GM21515 (cell line): Measurements from ENCODE around the gene CBFA2T3.

Source experiments
- ATAC-seq: cut with Tn5 transposase; IDR thresholded peaks from one replicate; pipeline ENCODE4 v1.9.1; 2021; ENCODE audit not compliant: unreplicated experiment

The CBFA2T3 gene

DNA sequence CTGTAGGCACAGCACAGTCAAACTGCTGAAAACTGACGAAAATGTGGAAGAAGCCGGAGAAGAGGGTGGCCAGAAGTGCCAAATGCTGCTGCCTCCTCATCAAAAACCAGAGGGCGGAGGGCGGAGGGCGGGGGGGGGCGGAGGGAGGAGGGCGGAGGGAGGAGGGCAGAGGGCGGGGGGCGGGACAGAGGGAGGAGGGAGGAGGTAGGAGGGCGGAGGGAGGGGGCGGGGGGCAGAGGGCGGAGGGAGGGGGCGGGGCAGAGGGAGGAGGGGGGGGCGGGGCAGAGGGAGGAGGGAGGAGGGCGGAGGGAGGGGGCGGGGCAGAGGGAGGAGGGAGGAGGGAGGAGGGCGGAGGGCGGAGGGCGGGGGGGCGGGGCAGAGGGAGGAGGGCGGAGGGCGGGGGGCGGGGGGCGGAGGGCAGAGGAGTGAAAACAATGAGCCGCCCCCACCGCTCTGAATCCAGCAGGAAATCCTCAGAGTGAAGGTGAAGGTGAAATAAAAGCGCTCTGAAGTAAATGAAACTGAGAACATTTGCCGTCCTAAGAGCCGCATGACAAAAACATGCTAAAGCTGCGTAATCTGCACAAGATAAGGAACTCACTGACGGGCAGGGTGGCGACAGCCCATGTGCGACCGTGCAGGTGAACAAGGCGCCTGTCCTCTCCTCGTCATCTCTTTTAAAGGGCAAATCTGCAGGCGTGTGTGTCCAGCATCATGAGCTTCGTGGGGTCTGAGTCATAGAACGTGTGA is 22.6 kb upstream of the CBFA2T3 start:
- no peak for ATAC-seq

DNA sequence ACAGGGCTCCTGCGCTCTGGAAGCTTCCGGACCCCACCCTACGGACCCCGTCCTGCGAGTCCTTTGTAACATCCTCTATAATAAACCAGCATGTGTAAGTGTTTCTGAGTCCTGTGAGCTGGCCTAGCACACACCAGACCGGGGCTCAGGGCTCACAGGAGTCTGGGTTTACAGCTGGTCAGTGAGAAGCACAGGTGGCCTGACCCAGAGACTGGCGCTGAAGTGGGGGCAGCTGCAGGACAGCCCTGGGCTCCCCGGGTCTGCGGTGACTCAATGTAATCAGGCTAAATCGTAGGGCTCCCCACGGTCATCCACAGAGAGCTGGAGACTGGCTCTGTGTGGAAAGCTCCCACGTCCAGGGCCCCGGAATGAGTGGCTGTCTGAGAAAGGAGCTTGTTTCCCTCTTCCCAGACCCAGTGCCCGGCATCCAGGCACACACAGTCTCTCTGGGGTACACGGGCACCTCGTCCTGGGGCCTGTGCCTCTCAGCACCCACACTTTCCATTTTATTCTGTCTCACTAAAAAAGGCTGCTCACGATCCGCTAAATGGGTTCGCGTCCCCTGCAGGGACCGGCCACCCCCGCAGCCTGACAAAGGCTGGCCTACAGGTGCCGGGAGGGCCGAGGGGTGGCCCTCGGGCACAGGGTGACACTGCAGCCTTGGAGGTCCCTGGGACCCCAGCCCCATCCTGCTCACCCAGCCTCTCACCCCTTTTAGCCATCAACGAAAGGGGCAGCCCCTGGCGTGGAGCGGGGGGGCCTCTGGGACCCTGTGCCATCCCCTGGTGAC is 18.9 kb upstream of the CBFA2T3 start:
- no peak for ATAC-seq

DNA sequence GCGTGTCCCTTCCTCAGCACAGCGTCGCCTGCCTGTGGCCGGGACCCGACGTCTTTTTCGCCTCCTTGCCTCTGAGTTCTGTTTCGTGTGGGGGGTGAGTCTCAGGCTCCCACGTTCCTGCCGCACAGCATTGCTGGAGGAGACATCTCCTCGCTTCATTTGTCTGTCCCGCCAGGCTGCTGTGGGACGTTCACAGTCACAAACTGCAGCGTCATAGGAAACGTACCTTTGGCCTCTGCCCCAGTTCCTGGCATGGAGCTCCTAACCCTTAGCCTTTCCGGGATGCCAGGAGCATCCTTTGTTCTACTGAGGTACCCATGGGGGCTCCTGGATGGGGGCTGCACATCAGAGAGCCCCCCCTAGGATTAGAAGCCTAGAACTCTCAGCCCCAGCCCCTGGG is 18.2 kb upstream of the CBFA2T3 start:
- no peak for ATAC-seq

DNA sequence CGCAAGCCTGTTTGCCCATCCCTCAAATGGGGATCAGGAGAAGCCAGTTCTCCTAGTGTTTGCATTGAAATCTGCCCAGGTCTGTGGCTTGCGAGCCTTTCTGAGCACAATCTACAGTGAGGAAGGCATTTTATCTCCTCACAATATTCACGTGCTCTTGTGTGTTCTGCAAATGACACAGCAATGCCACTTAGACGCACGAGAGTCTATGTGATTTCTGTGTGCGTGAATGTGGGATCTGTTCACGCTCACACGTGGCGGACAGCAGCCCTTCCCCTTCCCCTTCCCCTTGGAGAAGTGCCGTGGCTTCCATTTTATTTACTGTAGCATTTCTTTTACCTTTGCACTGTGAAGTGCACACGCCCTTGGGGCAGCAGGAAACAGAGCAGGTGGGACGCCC is 17.7 kb upstream of the CBFA2T3 start:
- ATAC-seq = no peak

DNA sequence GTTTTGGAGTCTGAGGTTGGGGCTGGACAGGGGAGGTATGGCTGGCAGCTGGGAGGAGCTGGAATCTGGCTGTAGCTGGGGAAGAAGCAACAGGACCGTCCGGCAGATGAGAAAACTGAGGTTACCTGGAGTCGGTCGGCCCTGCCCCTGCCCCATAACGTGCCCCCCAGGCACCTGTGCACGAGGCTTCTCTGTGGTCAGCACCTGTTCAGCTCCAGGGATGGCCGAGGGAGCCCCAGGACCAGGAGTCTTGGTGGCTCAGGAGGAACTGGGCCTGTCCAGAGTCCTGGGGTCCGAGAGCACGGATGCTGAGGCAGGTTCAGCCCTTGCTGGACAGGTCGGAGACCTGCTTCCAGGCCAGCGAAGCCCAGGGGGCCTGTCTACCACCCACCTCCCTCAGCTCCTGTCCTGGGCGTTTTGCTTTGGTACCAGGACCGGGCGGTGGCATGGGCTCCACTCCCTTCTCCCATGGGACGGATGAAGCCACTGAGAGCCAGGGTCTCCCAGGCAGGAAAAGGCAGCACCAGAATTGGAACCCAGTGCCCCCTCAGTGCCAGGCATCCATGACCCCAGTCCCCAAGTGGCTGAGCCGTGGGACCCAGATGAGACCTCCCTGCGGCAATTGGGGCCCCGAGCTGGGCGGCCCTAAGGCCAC is 17.1 kb upstream of the CBFA2T3 start:
- no peak for ATAC-seq

DNA sequence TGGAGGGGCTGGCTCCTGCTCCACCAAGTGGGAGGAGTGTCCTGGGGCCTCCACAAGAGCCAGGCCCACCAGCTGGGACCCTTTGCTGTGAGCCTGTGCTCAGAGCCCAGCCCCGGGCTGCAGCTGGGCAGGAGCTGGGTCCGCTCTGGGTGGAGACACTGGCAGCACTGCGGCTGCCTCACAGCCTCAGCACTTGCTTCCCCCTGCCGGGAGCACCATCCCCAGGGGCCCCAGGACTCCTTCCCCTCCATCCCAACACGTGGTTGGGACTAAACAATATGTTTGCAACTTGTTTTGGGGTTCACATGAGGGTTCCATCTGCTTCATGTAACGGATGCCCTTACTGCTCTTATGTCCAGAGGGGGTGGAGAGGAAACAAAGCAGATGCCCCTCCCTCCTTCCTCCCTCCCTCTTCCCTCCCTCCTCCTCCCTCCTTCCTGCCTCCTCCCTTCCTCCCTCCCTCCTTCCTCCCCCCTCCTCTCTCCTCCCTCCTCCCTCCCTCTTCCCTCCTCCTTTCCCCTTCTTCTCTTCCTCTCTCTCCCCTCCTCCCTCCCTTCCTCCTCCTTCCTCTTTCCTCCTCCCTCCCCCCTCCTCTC is 16.3 kb upstream of the CBFA2T3 start:
- no peak for ATAC-seq

GRCh38 chr16:88992351-88993165 is 15.6 kb upstream of the CBFA2T3 start:
- no peak for ATAC-seq

DNA sequence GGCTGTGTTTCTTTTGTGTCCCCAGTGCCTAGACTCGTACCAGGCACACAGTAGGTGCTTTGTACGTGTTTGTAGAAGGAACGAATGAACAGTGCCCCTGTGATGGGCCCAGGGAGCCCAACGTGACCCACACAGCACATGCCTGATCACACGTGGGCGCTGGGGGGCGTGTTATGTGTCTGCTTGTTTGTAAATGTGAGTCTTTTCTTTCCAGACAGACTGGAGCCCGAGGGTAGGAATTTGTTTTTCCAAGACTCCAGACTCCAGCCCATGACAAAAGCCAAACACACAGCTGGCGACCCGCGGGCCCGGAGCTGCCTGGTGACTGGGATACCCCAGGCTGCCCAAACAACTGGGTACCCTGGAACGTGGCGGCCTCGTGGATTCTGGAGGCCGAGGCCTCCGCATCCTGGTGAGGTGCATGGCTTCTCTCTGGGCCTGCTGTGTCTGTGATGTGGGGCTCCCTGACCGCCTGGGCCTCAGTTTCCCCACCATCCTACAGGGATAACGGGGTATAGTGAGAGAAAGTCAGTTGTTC is 14.9 kb upstream of the CBFA2T3 start:
- no peak for ATAC-seq

DNA sequence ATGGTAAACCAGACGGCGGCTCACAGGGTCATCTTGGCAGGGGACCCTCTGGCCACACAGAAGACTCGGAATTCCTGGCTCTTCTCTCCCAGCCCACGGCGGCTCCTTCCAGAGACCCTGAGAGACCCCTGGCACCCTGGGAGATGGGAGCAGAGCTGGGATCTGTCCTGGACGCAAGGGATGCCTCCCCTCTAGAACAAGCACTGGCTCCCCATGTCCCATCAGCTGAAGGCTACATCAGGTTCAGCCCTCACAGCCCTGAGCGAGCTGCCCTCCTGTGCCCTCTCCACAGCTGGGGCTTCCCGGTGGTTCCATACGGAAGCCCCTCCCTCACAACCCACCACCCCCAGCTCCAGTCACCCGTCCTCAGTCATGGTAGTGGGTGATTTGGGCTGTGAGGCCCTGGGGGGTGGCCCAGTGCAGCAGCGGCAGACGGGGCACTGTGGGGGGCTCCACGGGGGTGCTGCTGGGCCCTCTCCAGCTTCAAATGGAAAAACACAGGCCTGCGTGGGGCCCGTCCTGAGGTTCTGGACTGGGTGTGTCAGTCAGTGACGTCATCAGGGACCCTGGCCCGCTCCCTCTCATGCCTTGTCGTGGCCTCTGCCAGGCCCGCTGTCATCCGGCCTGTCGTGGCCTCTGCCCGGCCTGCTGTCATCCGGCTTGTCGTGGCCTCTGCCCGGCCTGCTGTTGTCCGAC is 13.0 kb upstream of the CBFA2T3 start:
- ATAC-seq = no peak

DNA sequence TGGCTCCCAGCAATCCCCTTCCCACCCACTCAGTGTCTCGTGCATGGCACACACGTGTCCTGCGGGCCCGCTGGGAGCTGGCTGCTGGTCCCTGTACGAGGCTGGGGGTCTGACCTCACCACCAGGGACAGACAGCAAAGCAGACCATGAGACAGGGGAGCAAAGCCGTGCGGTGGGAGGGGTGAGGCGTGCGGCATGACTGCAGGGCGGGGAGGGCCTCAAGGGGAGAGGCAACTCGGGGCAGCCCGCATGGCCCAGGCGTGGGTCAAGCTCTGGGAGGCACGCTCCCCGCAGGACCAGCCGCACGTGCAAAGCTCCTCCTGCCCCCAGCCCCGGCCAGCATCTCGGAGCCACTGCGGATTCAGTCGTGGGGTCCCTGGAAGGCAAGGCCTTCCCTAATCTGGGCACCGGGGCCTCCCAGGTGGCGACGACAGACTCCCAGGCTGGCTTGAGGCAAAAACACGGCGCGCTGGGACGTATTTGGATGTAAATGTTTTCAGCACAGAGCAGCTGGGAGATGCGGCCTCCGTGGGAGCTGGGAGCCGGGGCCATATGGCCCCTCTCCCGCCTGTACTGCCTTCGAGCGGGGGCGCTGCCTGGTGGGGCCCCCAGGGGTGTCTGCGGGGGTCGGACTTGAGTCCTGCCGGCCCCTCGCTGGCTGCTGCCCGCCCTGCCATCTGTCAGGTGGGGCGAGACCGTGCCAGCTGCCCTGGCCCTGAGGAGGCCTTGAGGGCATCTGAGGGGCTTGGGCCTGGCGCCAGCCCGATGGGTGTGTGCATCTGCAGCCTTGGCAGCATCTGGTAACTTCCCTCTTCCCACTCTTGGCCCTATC is 12.2 kb upstream of the CBFA2T3 start:
- ATAC-seq = no peak

DNA sequence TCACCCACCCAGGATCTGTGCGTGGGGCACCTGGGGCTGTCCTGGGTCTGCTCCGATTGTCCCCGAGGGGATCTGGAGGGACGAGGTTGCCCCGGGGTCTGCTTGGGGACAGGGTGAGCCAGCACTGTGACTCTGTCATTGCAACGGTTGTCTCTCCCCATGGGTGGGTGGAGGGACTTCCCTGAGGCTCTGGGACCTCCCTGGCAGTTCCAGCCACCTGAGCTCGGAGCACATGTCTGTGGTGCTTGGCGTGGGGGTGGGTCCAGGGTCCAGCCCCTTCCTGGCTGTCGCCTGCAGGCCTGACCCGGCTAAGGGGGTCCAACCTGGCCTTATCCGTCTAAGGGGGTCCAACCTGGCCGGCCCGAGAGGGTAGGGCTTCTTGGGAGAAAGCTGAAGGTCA is 8.5 kb upstream of the CBFA2T3 start:
- ATAC-seq = no peak

DNA sequence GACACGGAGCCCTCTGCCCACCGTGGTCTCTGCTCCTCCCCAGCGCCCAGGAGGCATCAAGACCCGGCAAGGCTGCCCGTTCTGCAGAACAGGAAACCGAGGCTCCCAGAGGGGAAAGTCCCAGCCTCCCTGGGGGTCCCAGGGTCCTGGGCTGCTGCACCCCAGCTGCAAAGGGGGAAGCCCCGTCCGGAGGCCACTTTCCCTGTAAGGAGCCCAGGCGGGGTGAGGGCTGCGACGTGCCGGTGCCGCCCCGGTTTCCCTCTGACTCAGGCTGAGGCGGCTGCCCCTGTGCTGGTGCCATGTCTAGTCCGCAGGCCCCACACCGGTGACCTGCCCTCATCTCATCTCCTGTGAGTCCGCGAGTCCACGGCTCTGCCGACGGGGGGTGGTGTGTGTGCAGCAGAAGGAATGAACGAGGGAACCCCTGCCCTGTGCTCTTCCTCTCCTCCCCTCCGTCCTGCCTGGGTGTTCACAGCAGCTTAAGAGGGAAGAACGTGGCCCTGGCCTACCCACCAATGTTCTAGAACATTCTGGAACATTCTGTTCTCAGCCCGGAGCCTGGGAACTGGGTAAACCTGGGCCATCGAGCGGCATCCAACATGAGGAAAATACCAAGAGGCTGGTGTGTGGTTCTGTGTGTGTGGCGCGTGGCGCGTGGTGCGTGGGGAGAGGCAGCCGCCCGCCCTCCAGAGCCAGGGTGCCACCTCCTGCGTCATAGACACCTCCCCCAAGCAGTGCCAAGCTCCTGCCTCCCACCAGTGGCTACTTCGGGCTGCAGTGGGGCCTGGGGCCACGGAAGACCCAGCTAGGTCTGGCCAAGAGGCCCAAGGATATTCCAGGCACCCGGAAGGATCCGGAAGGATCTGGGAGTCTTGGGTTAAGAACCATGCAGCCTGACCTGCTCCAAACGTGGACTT is 7.0 kb upstream of the CBFA2T3 start:
- ATAC-seq = no peak

DNA sequence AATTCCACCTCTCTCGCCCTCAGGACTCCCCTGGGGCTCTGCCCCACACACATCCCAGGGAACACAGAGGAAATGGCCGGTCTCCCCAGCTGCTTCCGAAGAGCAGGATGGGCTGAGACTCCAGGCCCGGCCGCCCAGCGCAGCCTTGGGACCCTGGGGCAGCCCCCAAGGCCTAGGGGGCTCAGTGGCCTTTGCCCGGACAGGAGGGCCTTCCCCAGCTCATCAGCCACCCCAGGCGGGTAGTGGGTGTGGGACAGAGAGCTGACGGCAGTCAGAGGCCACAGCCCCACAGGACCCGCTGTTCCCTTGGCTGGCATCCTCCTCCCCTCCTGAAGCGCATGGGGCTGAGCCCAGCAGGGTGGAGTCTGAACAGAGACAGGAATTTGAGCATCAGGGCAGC is 6.2 kb upstream of the CBFA2T3 start:
- ATAC-seq = no peak

GRCh38 chr16:88982286-88983084 is 5.5 kb upstream of the CBFA2T3 start:
- ATAC-seq = no peak

GRCh38 chr16:88979353-88980015 is 2.5 kb upstream of the CBFA2T3 start:
- no peak for ATAC-seq

- ATAC-seq = no peak
These were observed 1.8 kb upstream of the CBFA2T3 start for GRCh38 chr16:88978608-88979346.
